ENCODE measurements around the gene ESF1. TPM values are rescaled to one million over a fixed set of nuclear protein-coding genes. Genes with fewer than 3 reads are reported as not detected.

ESF1 gene
- total and polyA plus RNA-seq, 2 of the 8 experiments (the other 6 are each of a cell fraction or from before 2014, with no cell fraction given) = 1.1 to 32.9 TPM

GRCh38 chr20:13825465-13825864 is 40.7 kb upstream of the ESF1 start:
- Histone ChIP-seq H2AFZ (ENCODE audit: low read length) (no peak overlapping the region), H3K14ac (ENCODE audit: insufficient read length) (no peak overlapping the region), H3K27me3 (replicated peaks in 1 of 4; ENCODE audit: control insufficient read depth in 3 of 4, extremely low read depth in 1 of 4, insufficient read depth in 3 of 4, low read length in 3 of 4) (no peaks in the 10 kb centered on the region), H2BK15ac (ENCODE audit: low read length) (no peak overlapping the region), H3K79me2 (ENCODE audit: control insufficient read depth in 1 of 2, insufficient read depth in 2 of 2, low read length in 2 of 2) (no peaks in the 10 kb centered on the region), H2AK5ac (ENCODE audit: low read depth, low read length) (no peak overlapping the region), H3K27ac (ENCODE audit: low read depth, low read length) (no peak overlapping the region), H4K5ac (ENCODE audit: insufficient read length, low read depth, low read length) (no peak overlapping the region), H3K36me3 (ENCODE audit: control insufficient read depth in 2 of 4, insufficient read depth in 4 of 4, low read length in 3 of 4) (no peaks in the 10 kb centered on the region), H4K91ac (replicated peaks; ENCODE audit: insufficient read length, low read length) (no peak overlapping the region), H2BK120ac (replicated peaks; ENCODE audit: low read depth, low read length) (no peak overlapping the region), H3K4me2 (ENCODE audit: insufficient read depth in 1 of 2, low read depth in 2 of 2, low read length in 2 of 2) (no peak overlapping the region), H3K56ac (replicated peaks; ENCODE audit: insufficient read length, low read depth, low read length) (no peak overlapping the region), H3K9me3 (ENCODE audit: insufficient read depth in 2 of 2, low read depth in 1 of 2, low read length in 1 of 2) (no peaks in the 10 kb centered on the region), H3K79me1 (ENCODE audit: low read depth, low read length) (no peaks in the 10 kb centered on the region), H2BK12ac (ENCODE audit: low read depth, low read length) (no peak overlapping the region), H4K8ac (ENCODE audit: extremely low read depth, insufficient read depth, low read length) (no peak overlapping the region), H3K4me1 (replicated peaks in 1 of 4; ENCODE audit: control insufficient read depth in 3 of 4, insufficient read depth in 4 of 4, low read length in 3 of 4) (0 out of 7 replicates have a peak, but pooled peaks cover 0 to 2% (median 0%) of the 10 kb centered on the region in 4 experiments), H3K4ac (replicated peaks; ENCODE audit: insufficient read length, low read depth, low read length) (no peak overlapping the region), H4K20me1 (replicated peaks in 1 of 2; ENCODE audit: control insufficient read depth in 1 of 2, insufficient read depth in 2 of 2, low read length in 2 of 2) (no peaks in the 10 kb centered on the region), H3K4me3 (ENCODE audit: extremely low read depth in 1 of 4, insufficient read depth in 2 of 4, low read depth in 3 of 4, low read length in 4 of 4) (no peak overlapping the region), H3K23me2 (ENCODE audit: low read depth, low read length) (no peaks in the 10 kb centered on the region; the same call in 1 of the 2 replicates), H3K18ac (ENCODE audit: extremely low read depth, low read length) (no peak overlapping the region), H2BK20ac (ENCODE audit: low read length) (no peak overlapping the region), H2BK5ac (ENCODE audit: low read depth, low read length) (no peak overlapping the region), H3K9ac (replicated peaks in 1 of 4; ENCODE audit: extremely low read depth in 1 of 4, low read depth in 3 of 4, low read length in 3 of 4) (no peak overlapping the region), H3K23ac (ENCODE audit: insufficient read length) (no peak overlapping the region)
- DNase-seq (ENCODE audit: low read depth in 1 of 2, low spot score in 2 of 2) (no peak), FAIRE-seq (no peak)
- TF ChIP-seq RXRA (IDR thresholded peaks at IDR 0.05; ENCODE audit: insufficient read depth, low read depth, low read length) (no peak), SAP30 (IDR thresholded peaks at IDR 0.05; ENCODE audit: insufficient read depth, insufficient replicate concordance, low read length) (no peak), RBBP5 (IDR thresholded peaks at IDR 0.05; ENCODE audit: borderline replicate concordance, low read depth, low read length) (no peak), KDM5A (IDR thresholded peaks at IDR 0.05; ENCODE audit: low read length) (no peak), SP2 (IDR thresholded peaks at IDR 0.05; ENCODE audit: low read length) (no peak), TCF12 (IDR thresholded peaks at IDR 0.05; ENCODE audit: low read depth, low read length) (no peak), EP300 (IDR thresholded peaks at IDR 0.05; ENCODE audit: borderline replicate concordance in 1 of 2, low read depth in 2 of 2, low read length in 2 of 2) (no peak), PHF8 (conservative IDR thresholded peaks at IDR 0.05; ENCODE audit: low read depth, low read length) (no peak), BRCA1 (IDR thresholded peaks at IDR 0.05; ENCODE audit: low read depth, low read length) (no peak), CHD2 (IDR thresholded peaks at IDR 0.05; ENCODE audit: low read length) (no peak), RFX5 (IDR thresholded peaks at IDR 0.05; ENCODE audit: borderline replicate concordance, low read depth, low read length) (no peak)
- TF ChIP-seq, protein P1, sequence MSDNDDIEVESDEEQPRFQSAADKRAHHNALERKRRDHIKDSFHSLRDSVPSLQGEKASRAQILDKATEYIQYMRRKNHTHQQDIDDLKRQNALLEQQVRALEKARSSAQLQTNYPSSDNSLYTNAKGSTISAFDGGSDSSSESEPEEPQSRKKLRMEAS (IDR thresholded peaks at IDR 0.05) = no peak
- POLR2A ChIA-PET (ENCODE audit: partially characterized antibody) = no interaction called here
- CTCF ChIA-PET (ENCODE audit: partially characterized antibody) = interaction anchor here (0.6 to 2.8 kb wide), 7 partner anchors 10 to 243 kb away, joined by 3 to 10 read pairs (median 3); no protein-coding TSS in a partner anchor
- 88% methylated on average over 4 of the region's 5 CpGs; no CpG with 5 or more reads in 1 of the 2 experiments for WGBS, 2 experiments (ENCODE audit: extremely low coverage in 1 of 2, insufficient coverage in 1 of 2, insufficient read length in 1 of 2, insufficient replicate concordance in 2 of 2, low coverage in 1 of 2, low lambda C conversion rate in 2 of 2, missing lambda C conversion rate in 1 of 2)

All from H1 (cell line).